ENCODE data around the gene DISC1. TPM values are rescaled to one million over a fixed set of nuclear protein-coding genes. Genes with fewer than 3 reads are reported as not detected.

Gene DISC1
- total RNA-seq, 4 donors from 2014 or later: 3.3 to 11.4 (median 4.2) TPM

- no peak overlapping the region for H3K27ac ChIP-seq
Measured at GRCh38 chr1:231818337-231818736, 191.7 kb downstream of the DISC1 start.

GRCh38 chr1:231821281-231821680, 194.7 kb downstream of the DISC1 start:
- intact Hi-C loops (cut with DNase I): no loop called here
- no peaks in the 10 kb centered on the region for H3K9me3 ChIP-seq
- no peak for TF ChIP-seq POLR2A (IDR thresholded peaks at IDR 0.05)
- TF ChIP-seq CTCF (IDR thresholded peaks at IDR 0.05): no peak
- 80 to 86% methylated on average over 3 of the region's 3 CpGs for WGBS, 2 donors
- H3K4me3 ChIP-seq: no peak overlapping the region
- H3K36me3 ChIP-seq: peaks cover 0 to 8% (median 0%) of the 10 kb centered on the region in 3 donors
- H3K4me1 ChIP-seq: no peaks in the 10 kb centered on the region
- H3K27me3 ChIP-seq: no peaks in the 10 kb centered on the region
- no peak overlapping the region for H3K27ac ChIP-seq
- DNase-seq: no peak

More at GRCh38 chr1:231818337-231818736, 191.7 kb downstream of the DISC1 start:
- intact Hi-C loops (cut with DNase I): no loop called here
- H3K4me3 ChIP-seq: no peak overlapping the region
- H3K36me3 ChIP-seq: peaks cover 0 to 8% (median 0%) of the 10 kb centered on the region in 3 donors
- 68 to 72% methylated on average over 6 of the region's 6 CpGs for WGBS, 2 donors
- no peaks in the 10 kb centered on the region for H3K27me3 ChIP-seq
- no peaks in the 10 kb centered on the region for H3K4me1 ChIP-seq
- no peaks in the 10 kb centered on the region for H3K9me3 ChIP-seq
- DNase-seq: no peak
- TF ChIP-seq POLR2A (IDR thresholded peaks at IDR 0.05) (no peak), CTCF (IDR thresholded peaks at IDR 0.05) (no peak)

- no peaks in the 10 kb centered on the region for H3K4me1 ChIP-seq
- no peaks in the 10 kb centered on the region for H3K27me3 ChIP-seq
- intact Hi-C loops (cut with DNase I): no loop called here
- TF ChIP-seq POLR2A (IDR thresholded peaks at IDR 0.05) (no peak), CTCF (IDR thresholded peaks at IDR 0.05) (no peak)
- DNase-seq: no peak
- no peak overlapping the region for H3K4me3 ChIP-seq
- H3K27ac ChIP-seq: no peak overlapping the region
- peaks cover 0 to 8% (median 0%) of the 10 kb centered on the region in 3 donors for H3K36me3 ChIP-seq
- no peaks in the 10 kb centered on the region for H3K9me3 ChIP-seq
- 86 to 98% methylated on average over 6 of the region's 6 CpGs for WGBS, 2 donors
Measured at GRCh38 chr1:231822041-231822440, 195.5 kb downstream of the DISC1 start.

- 78 to 88% methylated on average over 1 of the region's 1 CpG for WGBS, 2 donors
Measured at GRCh38 chr1:231826566-231826965, 200.0 kb downstream of the DISC1 start.

More at GRCh38 chr1:231826566-231826965, 200.0 kb downstream of the DISC1 start:
- Histone ChIP-seq H3K27ac (no peak overlapping the region), H3K4me1 (peaks cover 0 to 5% (median 0%) of the 10 kb centered on the region in 3 donors), H3K36me3 (no peaks in the 10 kb centered on the region), H3K9me3 (no peaks in the 10 kb centered on the region), H3K27me3 (no peaks in the 10 kb centered on the region), H3K4me3 (no peak overlapping the region)
- intact Hi-C loops (cut with DNase I): no loop called here
- no peak for DNase-seq
- TF ChIP-seq CTCF (IDR thresholded peaks at IDR 0.05) (no peak), POLR2A (IDR thresholded peaks at IDR 0.05) (no peak)
